Measurements from ENCODE around the gene TYK2. TPM values are rescaled to one million over a fixed set of nuclear protein-coding genes. Genes with fewer than 3 reads are reported as not detected.
A peak's percentile ranks its signal among the peaks of the same experiment; 100 is the strongest.
"Not testable (repeated sequence)": the region's sequence is repeated elsewhere in the genome, so short reads cannot be mapped to it uniquely, and the experiment has no call there.

The TYK2 gene
- polyA plus RNA-seq, 1 donor (not counting 4 experiments of a cell fraction or from before 2014, with no cell fraction given) = 32.6 TPM

- DNase-seq (ENCODE audit: low read depth, low spot score) = no peak
- Histone ChIP-seq H3K79me2 (ENCODE audit: control insufficient read depth, insufficient read depth, low read length) (peaks cover 10% of the 10 kb centered on the region), H3K9me1 (ENCODE audit: control insufficient read depth, extremely low read depth, insufficient read depth, low read length) (no peaks in the 10 kb centered on the region), H3K9ac (ENCODE audit: control insufficient read depth, extremely low read depth, insufficient read depth, low read length) (peak overlapping the region; percentile 88), H3K4me2 (ENCODE audit: control insufficient read depth, extremely low read depth, insufficient read depth, low read depth, low read length) (peak overlapping the region; percentile 92), H2AFZ (ENCODE audit: control insufficient read depth, low read length) (peak overlapping the region; percentile 96), H3K4me3 (ENCODE audit: control insufficient read depth in 2 of 3, extremely low read depth in 1 of 3, insufficient read depth in 2 of 3, low read depth in 1 of 3, low read length in 3 of 3) (peak overlapping the region; percentile 96 to 100 (median 98)), H3K27me3 (ENCODE audit: control insufficient read depth, extremely low read depth, insufficient read depth, low read length) (no peaks in the 10 kb centered on the region), H3K27ac (ENCODE audit: control insufficient read depth, insufficient read depth, low read length) (peak overlapping the region; percentile 76), H3K9me3 (ENCODE audit: control insufficient read depth, low read depth, low read length) (no peaks in the 10 kb centered on the region), H4K20me1 (ENCODE audit: control insufficient read depth, extremely low read depth, insufficient read depth, low read length) (no peaks in the 10 kb centered on the region), H3K4me1 (ENCODE audit: control insufficient read depth, extremely low read depth, insufficient read depth, low read length) (peaks cover 8% of the 10 kb centered on the region), H3K36me3 (ENCODE audit: control insufficient read depth in 2 of 2, extremely low read depth in 1 of 2, insufficient read depth in 2 of 2, low read length in 2 of 2) (peaks cover 0 to 5% of the 10 kb centered on the region in 2 experiments)
- dilution Hi-C loops (cut with MboI; ENCODE audit: extremely low pct_ligation_motif_present, low sequenced_read_pairs) = no loop called here
- TF ChIP-seq EZH2 (IDR thresholded peaks at IDR 0.05; ENCODE audit: low read length) = no peak
- peak in 1 of 3 experiments; percentile 18 for TF ChIP-seq CTCF (optimal IDR thresholded peaks at IDR 0.05 in 1 of 3, IDR thresholded peaks at IDR 0.05 in 1 of 3, conservative IDR thresholded peaks at IDR 0.05 in 1 of 3; ENCODE audit: extremely low read depth in 1 of 3, insufficient read depth in 2 of 3, low read length in 3 of 3)
- no peak for FAIRE-seq
Observed at GRCh38 chr19:10379880-10380312, 476 bp downstream of the TYK2 start.

- Histone ChIP-seq H3K4me2 (ENCODE audit: control insufficient read depth, extremely low read depth, insufficient read depth, low read depth, low read length) (no peak overlapping the region), H3K36me3 (ENCODE audit: control insufficient read depth in 2 of 2, extremely low read depth in 1 of 2, insufficient read depth in 2 of 2, low read length in 2 of 2) (peaks cover 2 to 5% of the 10 kb centered on the region in 2 experiments), H3K27me3 (ENCODE audit: control insufficient read depth, extremely low read depth, insufficient read depth, low read length) (no peaks in the 10 kb centered on the region), H3K9ac (ENCODE audit: control insufficient read depth, extremely low read depth, insufficient read depth, low read length) (no peak overlapping the region), H3K79me2 (ENCODE audit: control insufficient read depth, insufficient read depth, low read length) (peaks cover 10% of the 10 kb centered on the region), H3K9me1 (ENCODE audit: control insufficient read depth, extremely low read depth, insufficient read depth, low read length) (no peaks in the 10 kb centered on the region), H3K9me3 (ENCODE audit: control insufficient read depth, low read depth, low read length) (no peaks in the 10 kb centered on the region), H4K20me1 (ENCODE audit: control insufficient read depth, extremely low read depth, insufficient read depth, low read length) (no peaks in the 10 kb centered on the region), H3K27ac (ENCODE audit: control insufficient read depth, insufficient read depth, low read length) (no peak overlapping the region), H3K4me3 (ENCODE audit: control insufficient read depth in 2 of 3, extremely low read depth in 1 of 3, insufficient read depth in 2 of 3, low read depth in 1 of 3, low read length in 3 of 3) (no peak overlapping the region), H2AFZ (ENCODE audit: control insufficient read depth, low read length) (no peak overlapping the region), H3K4me1 (ENCODE audit: control insufficient read depth, extremely low read depth, insufficient read depth, low read length) (peaks cover 8% of the 10 kb centered on the region)
- no peak for FAIRE-seq
- dilution Hi-C loops (cut with MboI; ENCODE audit: extremely low pct_ligation_motif_present, low sequenced_read_pairs) = no loop called here
- TF ChIP-seq EZH2 (IDR thresholded peaks at IDR 0.05; ENCODE audit: low read length) = no peak
- no peak for TF ChIP-seq CTCF (optimal IDR thresholded peaks at IDR 0.05 in 1 of 3, IDR thresholded peaks at IDR 0.05 in 1 of 3, conservative IDR thresholded peaks at IDR 0.05 in 1 of 3; ENCODE audit: extremely low read depth in 1 of 3, insufficient read depth in 2 of 3, low read length in 3 of 3)
- DNase-seq (ENCODE audit: low read depth, low spot score) = no peak
Observed at GRCh38 chr19:10378124-10378523, 2.2 kb downstream of the TYK2 start.

- H3K79me2 ChIP-seq (ENCODE audit: control insufficient read depth, insufficient read depth, low read length); H3K36me3 ChIP-seq (ENCODE audit: control insufficient read depth in 2 of 2, extremely low read depth in 1 of 2, insufficient read depth in 2 of 2, low read length in 2 of 2); H3K4me1 ChIP-seq (ENCODE audit: control insufficient read depth, extremely low read depth, insufficient read depth, low read length); H2AFZ ChIP-seq (ENCODE audit: control insufficient read depth, low read length); H3K9me3 ChIP-seq (ENCODE audit: control insufficient read depth, low read depth, low read length); H3K9ac ChIP-seq (ENCODE audit: control insufficient read depth, extremely low read depth, insufficient read depth, low read length); FAIRE-seq; H3K4me3 ChIP-seq (ENCODE audit: control insufficient read depth in 2 of 3, extremely low read depth in 1 of 3, insufficient read depth in 2 of 3, low read depth in 1 of 3, low read length in 3 of 3); DNase-seq (ENCODE audit: low read depth, low spot score); H3K4me2 ChIP-seq (ENCODE audit: control insufficient read depth, extremely low read depth, insufficient read depth, low read depth, low read length); dilution Hi-C loops (cut with MboI; ENCODE audit: extremely low pct_ligation_motif_present, low sequenced_read_pairs); H3K27me3 ChIP-seq (ENCODE audit: control insufficient read depth, extremely low read depth, insufficient read depth, low read length); H3K27ac ChIP-seq (ENCODE audit: control insufficient read depth, insufficient read depth, low read length); H3K9me1 ChIP-seq (ENCODE audit: control insufficient read depth, extremely low read depth, insufficient read depth, low read length); H4K20me1 ChIP-seq (ENCODE audit: control insufficient read depth, extremely low read depth, insufficient read depth, low read length): not testable (repeated sequence)
Observed at GRCh38 chr19:10377140-10377640, 3.2 kb downstream of the TYK2 start.

Data from keratinocyte (primary cell).